WTC11 (cell line): ENCODE results near the gene CYB561D1. TPM values are rescaled to one million over a fixed set of nuclear protein-coding genes. Genes with fewer than 3 reads are reported as not detected.
A peak's percentile ranks its signal among the peaks of the same experiment; 100 is the strongest.

Experiments
- ATAC-seq: fragments of 200-7000 bp; cut with Tn5 transposase; 2 replicates; pipeline ENCODE4 v1.10.0; 2021; ENCODE audit warnings: mild to moderate bottlenecking, moderate library complexity
- CTCF ChIA-PET: fragments of 300-600 bp; sonication (Branson Sonifier 250); formaldehyde crosslinking; loops from one replicate; lab custom pipeline; 2021; ENCODE audit warnings: antibody characterized with exemption; lab: Charles Lee
- POLR2A ChIA-PET: fragments of 350-600 bp; sonication (Branson Sonifier 250); formaldehyde crosslinking; loops from one replicate; lab custom pipeline; 2021; ENCODE audit warnings: antibody characterized with exemption; lab: Charles Lee
- DNase-seq: peaks from one replicate; pipeline ENCODE4 v3.0.0; 2021; ENCODE audit warnings: low spot score
- H3K27ac Mint-ChIP-seq: 2 replicates; pipeline ENCODE4 v1.8.0; 2021; ENCODE audit warnings: mixed read lengths
- H3K27me3 Mint-ChIP-seq: 2 replicates; pipeline ENCODE4 v1.8.0; 2021; ENCODE audit warnings: low read depth, mild to moderate bottlenecking, moderate library complexity, mixed read lengths
- H3K36me3 Mint-ChIP-seq: 2 replicates; pipeline ENCODE4 v1.8.0; 2021; ENCODE audit warnings: mixed read lengths
- H3K4me1 Mint-ChIP-seq: 2 replicates; pipeline ENCODE4 v1.8.0; 2022; ENCODE audit warnings: mixed read lengths
- H3K4me3 Mint-ChIP-seq: 2 replicates; pipeline ENCODE4 v1.8.0; 2021; ENCODE audit warnings: mild to moderate bottlenecking, moderate library complexity, mixed read lengths
- H3K9me3 Mint-ChIP-seq: 2 replicates; pipeline ENCODE4 v1.8.0; 2021; ENCODE audit warnings: mixed read lengths
- AFF4 ChIP-seq: sonication (generic); formaldehyde crosslinking; IDR thresholded peaks from 2 replicates; pipeline ENCODE4 v1.8.1; 2023; ENCODE audit warnings: mild to moderate bottlenecking, missing genetic modification reagents, borderline replicate concordance
- CBFB ChIP-seq: sonication (generic); formaldehyde crosslinking; IDR thresholded peaks from 2 replicates; pipeline ENCODE4 v1.8.1; 2022; ENCODE audit warnings: mild to moderate bottlenecking, low read depth, missing genetic modification reagents
- ELF4 ChIP-seq: sonication (generic); formaldehyde crosslinking; IDR thresholded peaks from 2 replicates; pipeline ENCODE4 v1.8.1; 2022; ENCODE audit warnings: low read depth, mild to moderate bottlenecking, moderate library complexity, missing genetic modification reagents
- ESRRA ChIP-seq: sonication (generic); formaldehyde crosslinking; IDR thresholded peaks from 2 replicates; pipeline ENCODE4 v1.8.1; 2022; ENCODE audit warnings: mild to moderate bottlenecking, missing genetic modification reagents, borderline replicate concordance
- ETV6 ChIP-seq: sonication (generic); formaldehyde crosslinking; IDR thresholded peaks from 2 replicates; pipeline ENCODE4 v1.8.1; 2022; ENCODE audit warnings: mild to moderate bottlenecking, missing genetic modification reagents
- FOXJ3 ChIP-seq: sonication (generic); formaldehyde crosslinking; IDR thresholded peaks from 2 replicates; pipeline ENCODE4 v1.9.0; 2021; ENCODE audit warnings: missing genetic modification reagents, mild to moderate bottlenecking, borderline replicate concordance
- FOXP1 ChIP-seq: sonication (generic); formaldehyde crosslinking; IDR thresholded peaks from 2 replicates; pipeline ENCODE4 v1.8.0; 2022; ENCODE audit warnings: missing genetic modification reagents, mild to moderate bottlenecking, moderate library complexity, borderline replicate concordance
- GTF2I ChIP-seq: fragments of 250-450 bp; sonication (Bioruptor Pico); conservative IDR thresholded peaks from 2 replicates; pipeline ENCODE4 v1.4.0; 2021; ENCODE audit warnings: mild to moderate bottlenecking
- MYBL2 ChIP-seq: sonication (generic); formaldehyde crosslinking; IDR thresholded peaks from 2 replicates; pipeline ENCODE4 v1.8.1; 2023; ENCODE audit warnings: mild to moderate bottlenecking, moderate library complexity, missing genetic modification reagents
- NFATC4 ChIP-seq: fragments of 250-450 bp; sonication (Bioruptor Pico); IDR thresholded peaks from 2 replicates; pipeline ENCODE4 v1.9.0; 2021; ENCODE audit warnings: mild to moderate bottlenecking
- OVOL2 ChIP-seq: fragments of 250-450 bp; sonication (Bioruptor Pico); IDR thresholded peaks from 2 replicates; pipeline ENCODE4 v1.9.0; 2021; ENCODE audit warnings: mild to moderate bottlenecking, borderline replicate concordance
- SOX15 ChIP-seq: fragments of 250-450 bp; sonication (Bioruptor Pico); IDR thresholded peaks from 2 replicates; pipeline ENCODE4 v1.9.0; 2021; ENCODE audit warnings: mild to moderate bottlenecking
- SP1 ChIP-seq: sonication (generic); formaldehyde crosslinking; conservative IDR thresholded peaks from 2 replicates; pipeline ENCODE4 v1.8.1; 2022; ENCODE audit warnings: missing genetic modification reagents
- TCF7 ChIP-seq: sonication (generic); formaldehyde crosslinking; IDR thresholded peaks from 2 replicates; pipeline ENCODE4 v1.8.0; 2022; ENCODE audit warnings: mild to moderate bottlenecking, low read depth, missing genetic modification reagents, moderate library complexity
- TEAD4 ChIP-seq: sonication (generic); formaldehyde crosslinking; IDR thresholded peaks from 2 replicates; pipeline ENCODE4 v1.8.0; 2022; ENCODE audit warnings: mild to moderate bottlenecking, missing genetic modification reagents
- ZNF281 ChIP-seq: sonication (generic); formaldehyde crosslinking; IDR thresholded peaks from 2 replicates; pipeline ENCODE4 v1.8.0; 2023; ENCODE audit warnings: mild to moderate bottlenecking, missing genetic modification reagents
- total RNA-seq: library from RNA; stranded (reverse); gene quantifications from 3 replicates; pipeline ENCODE4 v1.2.3, GENCODE V29; 2021
- TF ChIP-seq, protein P1 (sequence below): sonication (generic); formaldehyde crosslinking; IDR thresholded peaks from 2 replicates; pipeline ENCODE4 v1.8.1; 2022; ENCODE audit warnings: low read depth, mild to moderate bottlenecking, moderate library complexity, missing genetic modification reagents, borderline replicate concordance
- TF ChIP-seq, protein P2 (sequence below): sonication (generic); formaldehyde crosslinking; IDR thresholded peaks from 2 replicates; pipeline ENCODE4 v1.8.1; 2023; ENCODE audit warnings: mild to moderate bottlenecking, missing genetic modification reagents
- TF ChIP-seq, protein P3 (sequence below): sonication (generic); formaldehyde crosslinking; IDR thresholded peaks from 2 replicates; pipeline ENCODE4 v1.8.0; 2023; ENCODE audit warnings: missing genetic modification reagents
- TF ChIP-seq, protein P4 (sequence below): sonication (generic); formaldehyde crosslinking; conservative IDR thresholded peaks from 2 replicates; pipeline ENCODE4 v1.8.1; 2023; ENCODE audit warnings: mild to moderate bottlenecking, low read depth, missing genetic modification reagents, moderate library complexity

The CYB561D1 gene
- total RNA-seq, 1 experiment from 2014 or later = 6.7 TPM

DNA sequence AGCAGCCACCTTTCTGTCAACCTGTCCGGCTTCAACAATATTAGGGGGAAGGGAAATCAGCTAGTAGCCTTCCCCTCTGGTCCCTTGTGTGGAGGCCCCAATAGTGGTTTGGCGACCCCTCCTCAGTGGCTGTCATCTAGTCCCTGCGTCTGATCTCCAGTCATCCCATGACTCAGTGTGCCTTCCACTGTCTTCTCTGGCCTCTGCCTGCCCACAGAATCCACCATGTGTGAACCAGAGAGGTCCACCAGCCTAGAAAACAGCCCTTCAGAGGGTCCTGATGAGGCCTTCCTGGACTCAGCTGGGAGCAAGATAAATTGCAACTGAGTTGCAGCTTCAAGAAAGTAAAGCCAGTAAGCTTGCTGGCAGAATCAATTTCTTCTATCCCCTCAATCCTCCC lies 14.0 kb upstream of the CYB561D1 start:
- Mint-ChIP-seq H3K9me3 (no peaks in the 10 kb centered on the region), H3K27me3 (peaks cover 5% of the 10 kb centered on the region), H3K27ac (no peak overlapping the region), H3K4me1 (peaks cover 15% of the 10 kb centered on the region), H3K4me3 (no peak overlapping the region), H3K36me3 (no peaks in the 10 kb centered on the region)
- POLR2A ChIA-PET = no interaction called here
- TF ChIP-seq OVOL2 (CRISPR knock-in tag) = no peak
- CTCF ChIA-PET = interaction anchor here (1.6 to 2.8 kb wide), 3 partner anchors 11 to 53 kb away, joined by 5 to 17 read pairs (median 11); no protein-coding TSS in a partner anchor
- ATAC-seq (no peak), DNase-seq (no peak)

DNA sequence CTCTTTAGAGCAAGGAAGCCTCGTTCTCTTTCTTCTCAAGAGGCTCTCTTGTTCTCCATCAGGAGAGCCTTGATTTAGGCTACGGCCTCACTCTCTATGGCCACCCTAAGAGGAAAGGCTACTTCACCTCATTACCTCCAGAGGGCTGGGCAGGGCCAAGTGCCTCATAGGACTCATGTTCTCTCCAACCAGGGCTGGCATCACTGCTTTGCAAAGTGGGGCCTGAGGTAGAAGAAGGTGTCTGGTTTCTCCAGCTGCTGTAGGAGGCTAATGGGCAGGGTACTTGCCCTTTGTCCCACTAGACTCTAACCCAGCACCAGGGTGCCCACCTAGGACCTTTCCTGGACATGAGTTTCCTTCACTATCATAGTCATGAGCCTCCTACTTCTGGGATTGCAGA lies 12.2 kb upstream of the CYB561D1 start:
- ATAC-seq (no peak), DNase-seq (no peak)
- H3K9me3 Mint-ChIP-seq = no peaks in the 10 kb centered on the region
- no peak overlapping the region for H3K27ac Mint-ChIP-seq
- H3K36me3 Mint-ChIP-seq = no peaks in the 10 kb centered on the region
- H3K27me3 Mint-ChIP-seq = no peaks in the 10 kb centered on the region; the same call in none of the 2 replicates
- CTCF ChIA-PET = interaction anchor here (1.3 kb wide), 1 partner anchor 9 kb away, joined by 4 read pairs; no protein-coding TSS in a partner anchor
- POLR2A ChIA-PET = no interaction called here
- TF ChIP-seq, protein P1, sequence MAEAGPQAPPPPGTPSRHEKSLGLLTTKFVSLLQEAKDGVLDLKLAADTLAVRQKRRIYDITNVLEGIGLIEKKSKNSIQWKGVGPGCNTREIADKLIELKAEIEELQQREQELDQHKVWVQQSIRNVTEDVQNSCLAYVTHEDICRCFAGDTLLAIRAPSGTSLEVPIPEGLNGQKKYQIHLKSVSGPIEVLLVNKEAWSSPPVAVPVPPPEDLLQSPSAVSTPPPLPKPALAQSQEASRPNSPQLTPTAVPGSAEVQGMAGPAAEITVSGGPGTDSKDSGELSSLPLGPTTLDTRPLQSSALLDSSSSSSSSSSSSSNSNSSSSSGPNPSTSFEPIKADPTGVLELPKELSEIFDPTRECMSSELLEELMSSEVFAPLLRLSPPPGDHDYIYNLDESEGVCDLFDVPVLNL (CRISPR knock-in tag) = no peak
- TF ChIP-seq ELF4 = no peak
- no peak for TF ChIP-seq FOXP1 (CRISPR knock-in tag)
- TF ChIP-seq TEAD4 (CRISPR knock-in tag) = no peak
- H3K4me3 Mint-ChIP-seq = no peak overlapping the region
- H3K4me1 Mint-ChIP-seq = peaks cover 26% of the 10 kb centered on the region

- ATAC-seq (no peak), DNase-seq (no peak)
- Mint-ChIP-seq H3K27me3 (no peaks in the 10 kb centered on the region; the same call in none of the 2 replicates), H3K4me1 (peaks cover 27% of the 10 kb centered on the region), H3K9me3 (no peaks in the 10 kb centered on the region), H3K27ac (no peak overlapping the region), H3K4me3 (peak overlapping the region; percentile 31; the same call in 1 of the 2 replicates), H3K36me3 (no peaks in the 10 kb centered on the region)
- POLR2A ChIA-PET = no interaction called here
- CTCF ChIA-PET = interaction anchor here (0.6 to 3.7 kb wide), 8 partner anchors 11 to 243 kb away, joined by 3 to 35 read pairs (median 5); partner anchors contain the start of genes CYB561D1 and SORT1
- TF ChIP-seq ZNF281 (CRISPR knock-in tag) (no peak), FOXJ3 (no peak), ETV6 (no peak), ELF4 (no peak), SP1 (CRISPR knock-in tag) (no peak), SOX15 (CRISPR knock-in tag) (no peak), TCF7 (CRISPR knock-in tag) (no peak), ESRRA (CRISPR knock-in tag) (no peak), CBFB (CRISPR knock-in tag) (no peak), NFATC4 (CRISPR knock-in tag) (no peak), GTF2I (CRISPR knock-in tag) (no peak), AFF4 (CRISPR knock-in tag) (no peak), MYBL2 (CRISPR knock-in tag) (no peak)
- TF ChIP-seq, protein P2, sequence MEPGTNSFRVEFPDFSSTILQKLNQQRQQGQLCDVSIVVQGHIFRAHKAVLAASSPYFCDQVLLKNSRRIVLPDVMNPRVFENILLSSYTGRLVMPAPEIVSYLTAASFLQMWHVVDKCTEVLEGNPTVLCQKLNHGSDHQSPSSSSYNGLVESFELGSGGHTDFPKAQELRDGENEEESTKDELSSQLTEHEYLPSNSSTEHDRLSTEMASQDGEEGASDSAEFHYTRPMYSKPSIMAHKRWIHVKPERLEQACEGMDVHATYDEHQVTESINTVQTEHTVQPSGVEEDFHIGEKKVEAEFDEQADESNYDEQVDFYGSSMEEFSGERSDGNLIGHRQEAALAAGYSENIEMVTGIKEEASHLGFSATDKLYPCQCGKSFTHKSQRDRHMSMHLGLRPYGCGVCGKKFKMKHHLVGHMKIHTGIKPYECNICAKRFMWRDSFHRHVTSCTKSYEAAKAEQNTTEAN = no peak
- TF ChIP-seq, protein P3, sequence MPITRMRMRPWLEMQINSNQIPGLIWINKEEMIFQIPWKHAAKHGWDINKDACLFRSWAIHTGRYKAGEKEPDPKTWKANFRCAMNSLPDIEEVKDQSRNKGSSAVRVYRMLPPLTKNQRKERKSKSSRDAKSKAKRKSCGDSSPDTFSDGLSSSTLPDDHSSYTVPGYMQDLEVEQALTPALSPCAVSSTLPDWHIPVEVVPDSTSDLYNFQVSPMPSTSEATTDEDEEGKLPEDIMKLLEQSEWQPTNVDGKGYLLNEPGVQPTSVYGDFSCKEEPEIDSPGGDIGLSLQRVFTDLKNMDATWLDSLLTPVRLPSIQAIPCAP (CRISPR knock-in tag) = no peak
- TF ChIP-seq, protein P4, sequence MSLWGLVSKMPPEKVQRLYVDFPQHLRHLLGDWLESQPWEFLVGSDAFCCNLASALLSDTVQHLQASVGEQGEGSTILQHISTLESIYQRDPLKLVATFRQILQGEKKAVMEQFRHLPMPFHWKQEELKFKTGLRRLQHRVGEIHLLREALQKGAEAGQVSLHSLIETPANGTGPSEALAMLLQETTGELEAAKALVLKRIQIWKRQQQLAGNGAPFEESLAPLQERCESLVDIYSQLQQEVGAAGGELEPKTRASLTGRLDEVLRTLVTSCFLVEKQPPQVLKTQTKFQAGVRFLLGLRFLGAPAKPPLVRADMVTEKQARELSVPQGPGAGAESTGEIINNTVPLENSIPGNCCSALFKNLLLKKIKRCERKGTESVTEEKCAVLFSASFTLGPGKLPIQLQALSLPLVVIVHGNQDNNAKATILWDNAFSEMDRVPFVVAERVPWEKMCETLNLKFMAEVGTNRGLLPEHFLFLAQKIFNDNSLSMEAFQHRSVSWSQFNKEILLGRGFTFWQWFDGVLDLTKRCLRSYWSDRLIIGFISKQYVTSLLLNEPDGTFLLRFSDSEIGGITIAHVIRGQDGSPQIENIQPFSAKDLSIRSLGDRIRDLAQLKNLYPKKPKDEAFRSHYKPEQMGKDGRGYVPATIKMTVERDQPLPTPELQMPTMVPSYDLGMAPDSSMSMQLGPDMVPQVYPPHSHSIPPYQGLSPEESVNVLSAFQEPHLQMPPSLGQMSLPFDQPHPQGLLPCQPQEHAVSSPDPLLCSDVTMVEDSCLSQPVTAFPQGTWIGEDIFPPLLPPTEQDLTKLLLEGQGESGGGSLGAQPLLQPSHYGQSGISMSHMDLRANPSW (CRISPR knock-in tag) = no peak
Observed at GRCh38 chr1:109482242-109482641, 11.7 kb upstream of the CYB561D1 start.
